COLO668 (cell line): ENCODE data around the gene ACSS2.

Experiments used
- DNase-seq: peaks from one replicate; lab custom pipeline; 2025; ENCODE audit not compliant: unreplicated experiment; lab: John Stamatoyannopoulos, UW

Gene ACSS2

DNA sequence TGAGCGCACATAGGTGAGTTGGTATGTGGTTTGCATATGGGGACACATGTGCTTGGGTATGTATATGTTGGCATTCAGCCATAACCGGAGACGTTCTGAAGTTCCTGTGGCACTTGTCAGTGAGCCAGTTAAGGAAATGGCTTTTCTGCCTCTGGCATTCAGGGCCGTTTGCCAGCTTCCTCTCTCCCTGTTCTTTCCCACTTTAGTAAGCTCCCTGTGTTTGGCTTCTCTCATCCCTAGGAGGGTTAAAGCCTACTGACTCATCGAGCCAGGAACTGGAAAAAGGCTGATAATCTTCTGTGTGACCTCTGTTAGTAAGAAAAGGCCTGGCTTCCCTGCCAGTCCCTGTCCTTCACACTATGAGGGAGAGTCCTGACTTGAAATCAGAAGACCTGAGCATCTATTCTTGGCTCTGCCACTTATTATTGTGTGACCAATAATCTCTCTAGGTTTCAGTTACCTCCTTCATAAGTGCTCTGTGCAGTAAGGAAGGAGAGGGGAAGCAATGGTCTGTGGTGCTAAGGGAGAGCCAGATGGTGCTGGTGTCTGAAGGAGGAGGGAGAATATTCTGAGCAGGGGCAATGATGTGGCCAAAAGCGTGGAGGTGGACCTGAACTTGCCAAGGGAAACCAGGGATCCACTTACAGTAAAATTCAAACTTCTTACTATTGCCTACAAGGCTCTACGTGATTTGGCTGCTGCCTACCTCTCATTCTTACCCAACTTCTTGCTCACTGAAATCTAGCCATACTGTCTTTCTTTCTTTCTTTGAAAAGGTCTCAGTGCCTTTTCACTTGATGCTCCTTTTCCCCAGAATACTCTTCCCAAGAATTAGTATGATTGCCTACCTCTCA, 31.4 kb downstream of the ACSS2 start:
- peak; percentile 30 for DNase-seq

DNA sequence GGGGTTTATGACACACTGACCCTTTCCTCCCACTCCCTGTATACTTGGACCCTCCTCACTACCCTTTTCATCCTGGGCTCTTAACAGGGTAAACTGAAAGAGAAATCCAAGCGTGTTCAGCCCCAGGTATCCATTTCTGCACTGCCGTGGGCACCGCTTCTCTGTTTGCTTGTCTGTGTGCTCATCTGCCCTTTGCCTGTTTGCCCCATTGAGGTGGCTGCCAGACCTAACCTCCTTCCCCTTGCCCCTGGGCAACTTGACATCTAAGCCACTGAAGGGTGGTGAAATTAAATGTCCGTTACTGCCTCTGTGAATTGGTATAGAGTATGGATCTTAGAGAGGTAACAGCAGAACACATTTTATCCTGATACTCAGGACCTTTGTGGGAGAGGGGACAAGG, 38.7 kb downstream of the ACSS2 start:
- DNase-seq: no peak

DNA sequence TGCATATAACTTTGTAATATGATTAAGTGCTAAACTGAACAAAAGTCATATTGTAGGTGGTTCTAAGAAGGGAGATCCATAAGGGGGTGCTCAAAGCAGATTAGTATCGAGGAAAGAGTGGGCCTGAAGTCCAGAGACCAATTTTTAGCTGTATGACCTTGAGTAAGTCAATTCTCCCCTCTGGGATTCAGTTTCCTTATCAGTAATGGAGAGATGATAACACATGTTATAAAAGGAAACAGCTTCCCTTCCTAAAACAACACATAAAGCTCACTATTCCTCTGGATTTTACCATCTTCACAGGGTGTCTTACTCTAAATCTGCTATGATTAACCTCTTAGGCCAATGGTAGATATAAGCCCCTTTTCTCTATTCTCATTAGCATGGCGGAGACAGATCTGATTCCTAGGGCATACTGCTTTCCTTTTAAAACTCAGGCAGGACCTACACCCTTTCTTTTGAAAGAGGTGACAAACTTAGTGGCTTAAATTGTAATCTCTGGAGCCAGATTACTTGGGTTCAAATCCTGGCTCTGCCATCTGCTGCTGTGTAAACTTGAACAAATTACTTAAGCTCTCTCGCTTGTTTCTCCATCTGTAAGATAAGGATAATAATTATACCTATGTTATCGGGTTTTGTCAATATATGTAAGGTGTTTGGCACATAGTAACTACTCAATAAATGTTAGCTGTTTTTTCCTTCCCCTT, 39.5 kb downstream of the ACSS2 start:
- DNase-seq: no peak

DNA sequence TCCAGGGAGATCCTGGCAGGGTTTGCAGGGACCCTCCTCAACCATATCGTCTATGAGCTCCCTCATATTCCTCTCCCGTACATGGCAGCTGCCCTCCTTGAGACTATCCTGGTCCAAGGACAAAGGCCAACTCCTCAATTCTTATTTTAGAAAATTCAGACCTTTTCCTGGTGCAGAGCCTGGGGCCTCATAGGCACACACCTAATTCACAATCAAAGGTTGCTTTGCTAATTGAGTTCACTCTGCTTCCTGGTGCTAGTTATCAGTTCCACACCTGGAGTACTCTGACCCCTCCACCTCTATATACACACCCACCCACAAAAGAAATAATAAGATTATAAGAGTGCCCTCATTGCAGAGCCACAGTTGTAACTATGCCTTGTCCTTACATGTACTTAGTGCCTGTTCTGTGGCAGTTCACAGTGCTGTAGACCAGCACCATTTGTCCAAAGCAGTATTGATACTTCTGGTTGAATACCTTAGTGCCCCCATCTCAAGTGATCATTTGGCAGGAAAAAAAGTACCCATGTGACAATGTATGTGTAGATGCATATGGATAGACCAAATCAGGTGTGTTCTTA, 40.5 kb downstream of the ACSS2 start:
- no peak for DNase-seq

DNA sequence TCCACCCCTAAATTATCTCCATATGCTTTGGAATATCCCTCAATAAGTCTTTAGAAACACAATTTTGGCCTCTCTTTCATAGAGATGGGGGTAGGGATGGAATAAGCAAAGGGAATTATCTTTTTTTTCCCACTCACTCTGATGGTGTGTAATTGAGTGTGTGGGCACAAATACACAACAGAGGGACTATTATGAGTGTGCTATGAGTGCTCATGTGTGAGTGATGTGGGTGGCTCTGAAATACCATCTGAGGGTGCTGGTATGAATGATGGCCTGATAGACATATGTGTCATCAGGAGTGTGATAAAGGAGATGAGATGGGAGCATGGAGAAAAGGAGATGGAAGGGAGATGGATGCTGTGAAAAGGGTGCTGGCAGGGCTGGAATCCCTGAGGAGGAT, 43.6 kb downstream of the ACSS2 start:
- DNase-seq: no peak

DNA sequence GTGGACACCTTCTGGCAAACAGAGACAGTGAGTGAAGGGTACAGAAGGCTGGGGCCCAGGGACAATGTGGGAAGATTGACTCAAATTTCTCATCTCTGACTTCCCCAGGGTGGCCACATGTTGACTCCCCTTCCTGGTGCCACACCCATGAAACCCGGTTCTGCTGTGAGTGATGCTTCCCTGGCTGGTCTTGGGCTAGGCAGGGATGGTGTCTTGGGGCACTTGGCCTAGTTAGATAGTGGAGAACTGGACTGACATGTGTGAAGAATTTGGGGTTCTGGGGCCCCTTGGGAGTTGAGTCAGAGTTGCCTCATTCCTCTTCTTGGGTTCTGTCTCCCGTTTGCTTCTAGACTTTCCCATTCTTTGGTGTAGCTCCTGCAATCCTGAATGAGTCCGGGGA, 45.0 kb downstream of the ACSS2 start:
- DNase-seq: no peak

DNA sequence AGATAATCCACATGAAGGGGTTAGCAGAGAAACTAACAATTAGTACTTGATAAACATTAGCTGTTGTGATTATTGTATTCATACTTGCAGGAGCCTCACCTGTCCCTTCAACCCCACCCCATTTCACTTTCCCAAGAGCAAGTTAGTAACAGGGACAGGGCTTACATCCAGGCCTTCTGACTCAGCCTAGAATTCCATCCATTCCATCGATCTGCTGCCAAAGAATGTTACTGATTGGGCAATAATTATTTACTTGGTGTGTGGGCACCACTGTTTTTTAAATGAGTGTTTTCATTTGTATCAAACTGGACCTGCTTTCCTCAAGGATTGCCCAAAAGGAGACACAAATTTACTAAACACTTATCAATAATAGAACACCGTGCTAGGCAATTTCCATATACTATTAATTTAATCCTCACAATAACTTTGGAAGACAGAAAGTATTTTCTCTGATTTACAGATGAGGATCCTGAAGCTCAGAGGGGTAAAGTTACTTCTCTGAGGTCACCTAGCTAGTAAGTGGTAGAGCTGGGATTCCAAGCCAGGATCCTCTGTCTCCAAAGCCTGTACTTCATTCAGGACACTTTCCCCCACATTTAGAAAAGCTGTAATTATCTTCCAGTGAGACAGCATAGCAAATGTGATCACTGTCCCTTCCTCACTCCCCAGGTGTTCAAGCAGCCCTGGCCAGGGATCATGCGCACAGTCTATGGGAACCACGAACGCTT, 46.4 kb downstream of the ACSS2 start:
- no peak for DNase-seq

DNA sequence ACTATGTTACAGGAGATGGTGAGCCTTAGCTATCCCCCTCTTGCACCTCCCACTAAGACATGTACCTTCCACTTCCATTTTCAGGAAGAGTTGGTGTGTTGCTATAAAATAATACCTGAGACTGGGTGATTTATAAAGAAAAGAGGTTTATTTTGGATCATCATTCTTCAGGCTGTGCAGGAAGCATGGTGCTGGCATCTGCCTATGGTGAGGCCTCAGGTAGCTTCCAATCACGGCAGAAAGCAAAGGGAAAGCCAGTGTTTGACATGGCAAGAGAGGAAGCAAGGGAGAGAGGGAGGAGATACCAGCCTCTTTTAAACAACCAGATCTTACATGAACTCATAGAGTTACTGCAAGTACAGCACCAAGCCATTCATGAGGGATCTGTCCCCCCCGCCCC, 47.0 kb downstream of the ACSS2 start:
- no peak for DNase-seq

DNA sequence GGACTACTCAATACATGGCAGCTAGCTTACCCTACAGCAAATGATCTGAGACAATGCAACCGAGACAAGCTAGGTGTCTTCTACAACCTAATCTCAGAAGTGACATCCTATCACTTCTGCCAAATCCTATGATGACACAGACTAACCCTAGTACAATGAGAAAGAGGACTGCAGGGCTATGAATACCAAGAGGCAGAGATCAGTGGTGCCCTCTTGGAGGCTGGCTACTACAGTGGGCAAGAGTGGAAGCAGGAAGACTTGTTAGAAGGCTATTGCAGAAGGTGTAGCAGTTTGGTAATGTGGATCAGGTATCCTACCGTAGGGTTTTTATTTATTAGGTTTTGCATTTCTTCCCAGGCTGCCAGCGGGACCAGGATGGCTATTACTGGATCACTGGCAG, 48.9 kb downstream of the ACSS2 start:
- DNase-seq: no peak

DNA sequence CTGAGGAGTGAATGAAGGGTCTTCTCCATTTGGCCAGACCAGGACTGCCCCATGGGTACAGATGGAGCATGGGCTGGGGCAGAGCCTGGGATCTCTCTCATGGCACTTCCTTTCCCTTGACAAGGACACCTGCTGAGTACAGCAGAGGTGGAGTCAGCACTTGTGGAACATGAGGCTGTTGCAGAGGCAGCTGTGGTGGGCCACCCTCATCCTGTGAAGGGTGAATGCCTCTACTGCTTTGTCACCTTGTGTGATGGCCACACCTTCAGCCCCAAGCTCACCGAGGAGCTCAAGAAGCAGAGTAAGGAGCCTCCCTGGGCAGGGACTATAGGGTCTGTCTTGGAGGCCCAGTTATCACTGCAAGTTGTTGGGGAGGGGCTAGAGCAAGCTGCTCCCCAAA, 49.6 kb downstream of the ACSS2 start:
- DNase-seq: no peak

DNA sequence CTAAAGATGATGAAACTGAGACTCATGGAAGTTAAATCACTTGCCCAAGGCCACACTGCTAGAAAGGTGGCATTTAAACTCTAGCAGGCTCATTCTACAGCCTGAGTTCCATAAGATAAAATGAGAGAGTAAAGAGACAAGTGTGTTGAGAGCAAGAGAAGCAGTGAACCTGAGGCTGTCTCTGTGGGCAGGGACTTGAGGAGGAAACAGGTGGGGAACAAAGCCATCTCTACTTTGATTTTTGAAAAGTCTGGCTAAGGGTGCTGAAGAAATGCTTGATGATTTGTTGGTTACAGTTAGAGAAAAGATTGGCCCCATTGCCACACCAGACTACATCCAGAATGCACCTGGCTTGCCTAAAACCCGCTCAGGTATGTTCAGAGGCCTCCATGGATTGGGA, 50.2 kb downstream of the ACSS2 start:
- DNase-seq: no peak

DNA sequence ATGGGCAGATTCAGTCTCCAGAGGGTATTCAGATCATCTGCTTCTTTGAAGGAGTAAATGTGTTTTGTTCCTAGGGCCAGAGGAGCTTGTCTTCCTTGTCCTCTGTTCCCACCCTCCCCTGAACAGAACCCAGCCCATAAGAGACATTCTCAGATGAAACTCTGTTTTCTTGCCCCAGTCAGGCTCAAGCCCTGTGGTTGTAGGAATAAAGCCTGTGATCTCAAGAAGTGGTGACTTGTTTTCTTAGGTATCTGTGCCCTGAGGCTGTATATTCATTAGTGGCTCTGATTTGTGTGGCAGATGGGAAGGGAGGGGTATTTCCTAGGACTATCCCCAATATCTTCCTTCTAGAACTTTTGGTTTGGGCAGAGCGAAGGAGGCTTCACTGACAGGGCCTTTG, 51.3 kb downstream of the ACSS2 start:
- no peak for DNase-seq

DNA sequence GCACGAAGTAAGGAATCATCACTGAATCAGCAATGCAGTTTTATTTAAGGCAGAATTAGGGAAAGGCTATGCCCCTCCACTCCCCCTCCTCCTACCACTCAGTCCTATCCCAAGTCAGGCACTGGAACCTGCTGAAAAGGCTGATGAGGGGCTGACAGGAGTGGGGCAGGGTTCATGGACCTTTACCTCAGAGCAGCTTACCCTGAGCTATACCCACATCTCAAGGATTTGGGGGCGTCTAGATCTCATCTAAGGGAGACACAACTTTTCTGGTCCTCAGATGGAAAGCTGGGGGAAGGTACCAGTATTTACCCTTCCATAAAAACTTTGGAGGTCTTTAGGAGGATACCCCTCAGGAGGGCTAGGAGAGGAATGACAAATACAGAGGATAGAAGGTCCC, 52.0 kb downstream of the ACSS2 start:
- DNase-seq: no peak

DNA sequence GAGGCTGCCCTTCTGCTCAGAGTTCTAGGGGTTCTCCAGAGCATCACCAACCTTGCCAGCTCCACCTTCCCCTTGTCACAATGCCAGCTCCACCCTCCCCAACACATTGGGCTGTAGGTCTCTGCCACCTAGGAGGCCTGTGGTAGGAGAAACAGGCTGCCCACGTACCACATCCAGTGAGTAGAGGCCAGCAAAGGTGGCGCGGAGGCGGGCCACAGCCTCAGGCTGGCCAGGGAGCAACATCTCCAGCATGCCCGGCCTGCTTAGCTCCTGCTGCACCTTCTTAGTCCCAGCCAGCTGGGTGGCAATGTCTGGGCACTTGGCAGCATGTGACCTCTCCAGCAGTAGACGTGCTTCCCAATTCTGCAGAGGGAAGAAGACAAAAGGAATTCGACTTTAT, 55.4 kb downstream of the ACSS2 start:
- DNase-seq: no peak

DNA sequence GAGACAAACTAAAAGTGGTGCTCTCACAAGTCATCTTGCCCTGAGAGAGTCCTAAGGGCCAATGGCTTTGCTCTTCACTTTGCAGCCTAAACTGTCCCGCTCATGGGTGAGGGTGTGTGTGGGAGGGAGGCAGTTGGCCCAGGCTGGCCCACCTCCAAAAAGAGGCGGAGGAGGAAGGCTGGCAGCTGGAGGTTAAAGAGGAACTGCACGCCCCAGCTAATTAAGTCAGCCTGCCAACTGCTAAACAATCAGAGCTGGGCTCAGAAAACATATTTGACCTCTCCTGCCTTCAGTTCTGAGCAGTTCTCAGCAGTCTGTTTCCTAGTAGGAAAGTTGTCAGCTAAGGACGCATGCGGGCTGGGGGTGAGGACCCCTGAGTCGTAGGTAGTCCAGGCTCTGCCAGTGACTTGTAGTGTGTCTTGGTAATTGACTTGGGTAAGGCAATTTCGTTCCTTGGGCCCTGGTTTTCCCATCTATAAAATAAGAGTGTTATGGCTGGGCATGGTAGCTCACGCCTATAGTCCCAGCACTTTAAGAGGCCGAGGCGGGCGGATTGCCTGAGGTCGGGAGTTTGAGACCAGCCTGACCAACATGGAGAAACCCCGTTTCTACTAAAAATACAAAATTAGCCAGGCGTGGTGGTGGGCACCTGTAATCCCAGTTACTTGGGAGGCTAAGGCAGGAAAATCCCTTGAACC, 62.2 kb downstream of the ACSS2 start:
- no peak for DNase-seq

DNA sequence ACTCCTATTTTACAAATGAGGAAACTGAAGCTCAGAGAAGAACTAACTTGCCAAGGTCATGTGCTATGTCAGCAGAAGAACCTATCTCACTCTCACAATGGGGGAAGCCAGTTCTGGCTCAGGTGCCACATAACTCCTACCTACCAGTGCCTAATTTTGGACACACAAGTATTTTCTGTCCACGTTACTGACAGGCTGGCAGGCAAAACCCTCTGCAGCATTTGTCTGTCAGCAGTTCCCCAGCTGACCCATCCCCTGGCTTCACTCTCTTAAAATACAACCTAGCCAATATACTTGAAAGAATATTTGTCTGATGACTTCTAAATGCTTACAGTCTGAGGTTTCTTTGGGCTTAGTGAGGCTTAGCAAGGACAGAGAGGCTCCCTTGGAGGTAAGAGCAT, 63.7 kb downstream of the ACSS2 start:
- DNase-seq: no peak

DNA sequence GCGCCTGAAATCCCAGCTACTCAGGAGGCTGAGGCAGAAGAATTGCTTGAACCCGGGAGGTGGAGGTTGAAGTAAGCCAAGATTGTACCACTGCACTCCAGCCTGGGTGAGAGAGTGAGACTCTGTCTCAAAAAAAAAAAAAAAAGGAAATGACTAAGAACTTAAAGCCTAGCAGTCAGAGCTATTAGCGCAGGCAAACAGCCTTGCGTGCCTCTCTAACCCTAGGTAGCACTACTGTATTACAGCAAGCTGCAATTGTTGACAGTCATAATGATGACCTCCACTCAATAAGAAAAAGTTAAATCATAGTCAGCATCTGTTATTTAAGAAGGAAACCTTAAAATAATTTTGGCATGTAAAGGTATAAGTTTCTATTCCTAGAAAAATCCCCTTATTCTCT, 64.8 kb downstream of the ACSS2 start:
- no peak for DNase-seq

DNA sequence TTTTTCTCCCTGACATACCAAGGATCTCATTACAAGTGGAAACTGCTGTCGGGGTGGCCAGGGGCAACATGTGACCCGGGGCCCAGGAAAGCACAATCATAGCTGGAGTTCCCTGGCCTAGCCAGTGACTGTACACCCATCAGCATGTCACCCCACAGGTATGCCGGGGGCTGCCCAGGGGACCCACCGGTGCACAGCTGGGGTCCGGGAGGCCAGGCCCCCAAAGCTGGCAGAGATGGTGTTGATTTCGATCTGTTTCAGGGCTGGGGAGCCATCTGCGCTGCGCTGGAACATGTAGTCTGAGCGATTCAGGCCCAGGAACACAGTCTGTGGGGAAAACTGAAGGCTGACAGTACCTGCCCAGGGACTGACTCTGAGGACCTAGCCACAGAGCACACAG, 65.9 kb downstream of the ACSS2 start:
- DNase-seq: no peak

DNA sequence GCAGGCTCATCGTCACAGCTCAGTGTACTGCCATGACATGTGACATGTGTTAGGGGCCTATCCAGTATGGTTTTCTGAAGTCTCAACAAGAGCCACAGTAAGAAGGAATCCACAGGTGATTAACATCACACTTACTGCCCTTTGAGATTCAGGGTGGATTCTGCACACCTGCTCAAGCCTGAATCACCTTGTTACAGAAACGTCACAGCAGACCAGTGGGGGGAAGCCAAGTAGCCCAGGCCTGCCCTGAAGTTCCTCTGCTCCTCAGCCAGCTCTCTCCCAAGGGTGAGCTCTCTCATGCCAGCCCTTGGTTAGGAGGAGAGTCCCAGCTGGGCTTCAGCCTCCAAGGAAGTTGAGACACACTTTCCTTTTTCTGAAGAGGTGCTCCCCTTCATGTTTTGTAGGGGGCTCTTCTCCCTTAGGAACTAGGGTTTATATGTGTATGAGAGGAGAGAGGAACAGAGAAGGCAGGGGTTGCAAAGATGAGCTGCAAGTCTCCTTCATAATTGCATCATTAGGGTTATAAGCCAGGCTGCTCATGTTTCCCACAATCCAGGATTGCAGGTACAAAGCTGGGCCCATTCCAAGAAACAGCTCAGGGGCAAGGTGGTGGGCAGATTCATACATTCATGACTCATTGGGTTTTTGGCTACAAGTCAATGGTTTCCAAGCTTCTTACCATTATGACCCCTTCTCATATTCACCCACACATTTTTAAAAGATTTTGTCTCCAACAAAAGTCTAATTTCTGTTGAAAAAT, 67.6 kb downstream of the ACSS2 start:
- DNase-seq: no peak

DNA sequence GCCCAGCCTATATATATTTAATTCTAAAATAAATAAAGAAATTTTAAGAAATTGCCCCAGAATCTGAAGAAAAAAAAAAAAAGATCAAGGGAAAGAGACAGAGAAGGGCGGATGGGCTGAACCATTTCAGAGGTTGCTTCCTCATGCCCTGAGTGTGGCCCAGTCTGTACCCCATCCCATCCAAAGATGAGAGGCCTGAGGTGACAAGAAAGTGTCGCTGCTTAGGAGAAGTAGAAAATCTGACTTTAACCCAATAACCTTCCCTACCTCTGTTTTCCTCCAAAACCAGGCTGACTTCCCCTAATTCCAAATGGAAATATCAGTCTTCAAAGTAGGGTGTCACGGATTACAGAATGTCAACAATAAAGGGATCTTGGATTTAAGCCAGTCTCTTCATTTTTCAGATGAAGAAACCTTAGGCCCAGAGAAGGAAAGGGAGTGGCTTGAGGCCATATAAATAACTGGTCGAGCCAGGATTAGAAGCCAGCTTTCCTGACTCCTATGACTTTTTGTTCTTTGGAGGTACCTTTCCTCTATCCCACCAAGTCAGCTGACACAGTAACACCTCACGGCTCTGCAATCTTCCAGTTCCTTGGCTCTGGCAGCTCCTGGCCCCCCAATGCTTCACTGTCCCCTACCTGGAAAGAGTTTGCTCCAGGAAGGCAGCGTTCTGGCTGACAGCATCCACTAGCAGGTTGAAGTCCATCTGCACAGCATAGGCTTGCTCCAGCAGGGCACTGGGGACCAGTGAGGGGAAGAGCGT, 69.1 kb downstream of the ACSS2 start:
- DNase-seq: no peak
